H1 (cell line): ENCODE measurements around the gene ZBTB42.

Experiments used
- JUND ChIP-seq: IDR thresholded peaks from 2 replicates; pipeline ENCODE4 v1.6.1; 2011; ENCODE audit warnings: mild to moderate bottlenecking, improper control_type of control experiment, low read length
- POLR2A ChIP-seq, 2 experiments: IDR thresholded peaks; 1 replicate in 1 of 2; 2 replicates in 1 of 2; pipeline ENCODE4 v1.6.1; 2011; ENCODE audit warnings: low read depth in 2 of 2, low read length in 2 of 2, mild to moderate bottlenecking in 2 of 2; ENCODE audit errors: control extremely low read depth in 1 of 2

DNA sequence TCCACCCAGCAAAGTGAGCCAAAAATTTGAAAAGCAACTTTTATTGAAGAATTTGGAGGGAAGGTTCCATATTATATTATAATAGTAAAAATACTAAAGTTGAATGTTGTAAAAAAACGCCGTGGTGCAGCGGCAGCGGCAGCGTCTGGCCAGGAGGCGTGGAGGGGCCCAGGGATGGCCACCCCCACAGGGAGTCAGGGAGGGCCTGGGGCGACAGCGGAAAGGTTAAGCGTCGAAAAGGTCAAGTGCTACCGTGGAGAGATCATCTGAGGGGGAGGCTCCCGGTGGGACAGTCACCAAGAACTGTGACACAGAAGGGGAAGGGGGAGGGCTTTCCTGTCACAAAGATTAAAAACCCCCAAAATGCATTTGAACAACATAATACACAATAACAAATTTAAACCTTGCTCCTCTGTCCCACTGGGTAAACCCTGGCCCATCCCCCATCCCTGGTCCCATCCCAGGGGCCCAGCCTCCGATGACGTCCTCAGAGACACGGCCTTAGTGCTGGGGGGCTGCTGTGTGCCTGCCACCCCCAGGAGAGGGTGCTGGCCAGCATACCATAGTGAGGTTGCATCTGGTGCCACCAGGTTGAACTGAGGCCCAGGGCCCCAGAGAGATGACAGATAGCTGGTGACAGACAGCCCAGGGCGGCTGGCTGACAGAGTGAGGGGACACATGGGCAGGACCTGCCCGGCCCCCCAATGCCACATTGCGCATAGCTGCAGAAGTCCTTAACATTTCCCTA is 31.4 kb upstream of the ZBTB42 start:
- TF ChIP-seq POLR2A (IDR thresholded peaks at IDR 0.05; ENCODE audit: control extremely low read depth in 1 of 2, low read depth in 2 of 2, low read length in 2 of 2) = no peak
- no peak for TF ChIP-seq JUND
